HepG2 (cell line): ENCODE measurements around the gene SFR1. TPM values are rescaled to one million over a fixed set of nuclear protein-coding genes. Genes with fewer than 3 reads are reported as not detected.

ENCODE experiments used
- ATAC-seq: fragments of 200-7000 bp; cut with Tn5 transposase; 3 replicates; pipeline ENCODE4 v1.9.1; 2020; ENCODE audit warnings: mild to moderate bottlenecking, moderate library complexity
- BruUV-seq: library from RNA; stranded (reverse); fragments of 400-500 nt; replicated peaks from 2 replicates; lab custom pipeline; 2021; lab: Mats Ljungman, UMichigan
- CTCF ChIA-PET: fragments of 300-600 bp; formaldehyde crosslinking; extraction: SDS; loops from one replicate; lab custom pipeline; 2021; ENCODE audit warnings: low total read pairs, inconsistent platforms, low intra/inter-chr PET ratio; lab: Yijun Ruan, JAX
- POLR2A ChIA-PET: fragments of 350-600 bp; sonication (Branson Sonifier 250); formaldehyde crosslinking; loops from one replicate; lab custom pipeline; 2020; ENCODE audit warnings: antibody characterized with exemption, inconsistent platforms; lab: Yijun Ruan, JAX
- DNase-seq: peaks from one replicate; pipeline ENCODE4 v3.0.0-alpha.2; 2015; ENCODE audit warnings: low spot score
- FAIRE-seq: peaks from 3 replicates; lab custom pipeline; 2011; peaks lifted over from hg19 to GRCh38; lab: Jason Lieb, UNC
- H2AFZ ChIP-seq: one replicate; pipeline ENCODE4 v1.6.1; 2011; ENCODE audit warnings: low read length, inconsistent platforms
- H3K27ac ChIP-seq: fragments of 300-600 bp; 3 replicates; pipeline ENCODE4 v1.8.0; 2011; ENCODE audit warnings: mixed run types, mild to moderate bottlenecking, mixed read lengths, low read length, inconsistent platforms; ENCODE audit not compliant: insufficient read depth; ENCODE audit errors: extremely low read length
- H3K27me3 ChIP-seq, 2 experiments: fragments of 200-600 bp in 1 of 2; 2 replicates in 1 of 2; 3 replicates in 1 of 2; pipeline versions ENCODE4 v1.6.0 to v1.8.0; 2011; ENCODE audit warnings: low read length in 2 of 2, mild to moderate bottlenecking in 2 of 2, moderate library complexity in 2 of 2, inconsistent platforms in 1 of 2; ENCODE audit not compliant: insufficient read depth in 2 of 2, control insufficient read depth in 1 of 2
- H3K36me3 ChIP-seq, 2 experiments: fragments of 200-600 bp in 1 of 2; replicated peaks in 1 of 2; 2 replicates in 1 of 2; 3 replicates in 1 of 2; pipeline versions ENCODE4 v1.5.1 to v1.8.0; 2011; ENCODE audit warnings: low read length in 2 of 2, inconsistent platforms in 1 of 2; ENCODE audit not compliant: insufficient read depth in 2 of 2, control insufficient read depth in 1 of 2
- H3K4me1 ChIP-seq: 2 replicates; pipeline ENCODE4 v1.5.1; 2012; ENCODE audit warnings: low read length, inconsistent platforms; ENCODE audit not compliant: insufficient read depth
- H3K4me2 ChIP-seq: 2 replicates; pipeline ENCODE4 v1.6.0; 2011; ENCODE audit warnings: low read depth, low read length, inconsistent platforms
- H3K4me3 ChIP-seq, 3 experiments: fragments of 200-600 bp in 1 of 3; sonication (generic), shearing (Covaris generic) in 1 of 3; replicated peaks in 1 of 3; 2 replicates each; pipeline ENCODE4 v1.5.1; 2011 to 2016; ENCODE audit warnings: low read length in 3 of 3, inconsistent platforms in 2 of 3, low read depth in 2 of 3, mild to moderate bottlenecking in 2 of 3, control low read depth in 1 of 3, mixed read lengths in 1 of 3; ENCODE audit not compliant: insufficient read depth in 1 of 3
- H3K79me2 ChIP-seq: one replicate; pipeline ENCODE4 v1.6.1; 2011; ENCODE audit warnings: low read length, inconsistent platforms; ENCODE audit not compliant: insufficient read depth
- H3K9ac ChIP-seq: 2 replicates; pipeline ENCODE4 v1.6.0; 2011; ENCODE audit warnings: mild to moderate bottlenecking, low read depth, low read length, inconsistent platforms; ENCODE audit not compliant: insufficient read depth
- H3K9me3 ChIP-seq: 2 replicates; pipeline ENCODE4 v1.5.1; 2012; ENCODE audit warnings: mild to moderate bottlenecking, low read length
- H4K20me1 ChIP-seq: 2 replicates; pipeline ENCODE4 v1.6.0; 2011; ENCODE audit warnings: inconsistent platforms, mild to moderate bottlenecking, low read length, moderate library complexity; ENCODE audit not compliant: insufficient read depth
- DZIP1 ChIP-seq: sonication (generic); formaldehyde crosslinking; IDR thresholded peaks from 2 replicates; pipeline ENCODE4 v1.5.0; 2020; ENCODE audit warnings: mild to moderate bottlenecking, missing genetic modification reagents
- GPN1 ChIP-seq: sonication (generic); formaldehyde crosslinking; IDR thresholded peaks from 2 replicates; pipeline ENCODE4 v1.5.1; 2020; ENCODE audit warnings: missing genetic modification reagents, borderline replicate concordance
- NBN ChIP-seq: fragments of 450-650 bp; conservative IDR thresholded peaks from 2 replicates; pipeline ENCODE4 v1.6.1; 2017
- SIN3B ChIP-seq: fragments of 150-350 bp; IDR thresholded peaks from 2 replicates; pipeline ENCODE4 v1.6.1; 2014; ENCODE audit warnings: low read length
- TEAD2 ChIP-seq: sonication (generic); formaldehyde crosslinking; IDR thresholded peaks from 2 replicates; pipeline ENCODE4 v1.9.0; 2021; ENCODE audit warnings: missing genetic modification reagents
- ZBTB3 ChIP-seq: sonication (generic); formaldehyde crosslinking; IDR thresholded peaks from 2 replicates; pipeline ENCODE4 v1.4.0; 2020; ENCODE audit warnings: low read depth, mild to moderate bottlenecking, moderate library complexity, missing genetic modification reagents, borderline replicate concordance
- ZBTB42 ChIP-seq: sonication (generic); formaldehyde crosslinking; IDR thresholded peaks from 2 replicates; pipeline ENCODE4 v1.5.0; 2020; ENCODE audit warnings: mild to moderate bottlenecking, missing genetic modification reagents
- ZHX2 ChIP-seq, 2 experiments: sonication (generic) in 1 of 2; formaldehyde crosslinking in 1 of 2; IDR thresholded peaks; 2 replicates each; pipeline versions ENCODE4 v1.6.1 to v1.9.0; 2014 to 2022; ENCODE audit warnings: antibody characterized with exemption in 1 of 2, borderline replicate concordance in 1 of 2, inconsistent platforms in 1 of 2, low read depth in 1 of 2, missing genetic modification reagents in 1 of 2
- ZMYM4 ChIP-seq: sonication (generic); formaldehyde crosslinking; IDR thresholded peaks from 2 replicates; pipeline ENCODE4 v1.8.1; 2023; ENCODE audit warnings: mild to moderate bottlenecking, missing genetic modification reagents
- ZNF292 ChIP-seq: sonication (generic); formaldehyde crosslinking; IDR thresholded peaks from 2 replicates; pipeline ENCODE4 v1.8.1; 2022; ENCODE audit warnings: mild to moderate bottlenecking, low read depth, missing genetic modification reagents, borderline replicate concordance
- ZNF30 ChIP-seq: sonication (generic); formaldehyde crosslinking; IDR thresholded peaks from 2 replicates; pipeline ENCODE4 v1.5.0; 2020; ENCODE audit warnings: mild to moderate bottlenecking, missing genetic modification reagents
- ZNF44 ChIP-seq: sonication (generic); formaldehyde crosslinking; IDR thresholded peaks from 2 replicates; pipeline ENCODE4 v1.5.1; 2020; ENCODE audit warnings: mild to moderate bottlenecking, missing genetic modification reagents
- ZNF460 ChIP-seq: sonication (generic); formaldehyde crosslinking; IDR thresholded peaks from 2 replicates; pipeline ENCODE4 v1.5.1; 2020; ENCODE audit warnings: missing genetic modification reagents, mild to moderate bottlenecking, borderline replicate concordance
- ZNF562 ChIP-seq: sonication (generic); formaldehyde crosslinking; IDR thresholded peaks from 2 replicates; pipeline ENCODE4 v1.8.0; 2022; ENCODE audit warnings: missing genetic modification reagents, borderline replicate concordance
- ZNF746 ChIP-seq: sonication (generic); formaldehyde crosslinking; IDR thresholded peaks from 2 replicates; pipeline ENCODE4 v1.8.0; 2022; ENCODE audit warnings: mild to moderate bottlenecking, missing genetic modification reagents
- WGBS: methylation state at CpG from one replicate; pipeline ENCODE4 v1.1.6; 2017; ENCODE audit warnings: low lambda C conversion rate; 5-methylcytosine and 5-hydroxymethylcytosine counted together
- in situ Hi-C: cut with HindIII; loops from 2 replicates; pipeline ENCODE4 v1.10.0; 2017; ENCODE audit warnings: low pct_unique_long_range_greater_than_20kb; ENCODE audit not compliant: extremely low pct_ligation_motif_present
- intact Hi-C: fragments of 100-400 bp; cut with micrococcal nuclease; formaldehyde crosslinking; loops from one replicate; pipeline ENCODE4 v1.10.0; 2022; ENCODE audit not compliant: unreplicated experiment
- polyA plus RNA-seq, 8 experiments: library from polyadenylated mRNA; depleted of rRNA in 3 of 8; stranded (reverse) in 7 of 8; unstranded in 1 of 8; fragments of >200 nt; fragmentation: Illumina TruSeq in 4 of 8; extraction: Trizol in 4 of 8; gene quantifications; 2 replicates each; pipeline versions ENCODE4 v1.2.1 to v1.2.3, GENCODE V29; 2011 to 2016; ENCODE audit warnings: low read depth in 4 of 8, missing spikeins in 1 of 8, mixed read lengths in 1 of 8; ENCODE audit not compliant: insufficient read depth in 1 of 8
- total RNA-seq, 5 experiments: library from RNA; depleted of rRNA; stranded (reverse); fragments of >200 nt; fragmentation: Illumina TruSeq; extraction: Trizol; gene quantifications; 2 replicates each; pipeline ENCODE4 v1.2.3, GENCODE V29; 2016; ENCODE audit warnings: low read depth in 1 of 5
- TF ChIP-seq, protein P1 (sequence below): sonication (generic); formaldehyde crosslinking; IDR thresholded peaks from 2 replicates; pipeline ENCODE4 v1.8.0; 2022; ENCODE audit warnings: mild to moderate bottlenecking, missing genetic modification reagents, borderline replicate concordance

Gene SFR1
- total and polyA plus RNA-seq, 2 of the 13 experiments (the other 11 are each of a cell fraction or from before 2014, with no cell fraction given): 2.2 to 6.1 TPM

- no peak overlapping the region for H3K4me2 ChIP-seq
- POLR2A ChIA-PET: no interaction called here
- no peaks in the 10 kb centered on the region for H3K79me2 ChIP-seq
- no peaks in the 10 kb centered on the region for H3K9me3 ChIP-seq
- in situ Hi-C loops (no loop called here), intact Hi-C loops (no loop called here)
- WGBS: 19% methylated on average over 5 of the region's 5 CpGs
- H3K4me3 ChIP-seq: no peak overlapping the region
- no TSS peak for BruUV-seq
- no peak overlapping the region for H3K27ac ChIP-seq
- no peak for TF ChIP-seq TEAD2 (CRISPR knock-in tag)
- no peak for TF ChIP-seq ZNF44 (CRISPR knock-in tag)
- TF ChIP-seq, protein P1, sequence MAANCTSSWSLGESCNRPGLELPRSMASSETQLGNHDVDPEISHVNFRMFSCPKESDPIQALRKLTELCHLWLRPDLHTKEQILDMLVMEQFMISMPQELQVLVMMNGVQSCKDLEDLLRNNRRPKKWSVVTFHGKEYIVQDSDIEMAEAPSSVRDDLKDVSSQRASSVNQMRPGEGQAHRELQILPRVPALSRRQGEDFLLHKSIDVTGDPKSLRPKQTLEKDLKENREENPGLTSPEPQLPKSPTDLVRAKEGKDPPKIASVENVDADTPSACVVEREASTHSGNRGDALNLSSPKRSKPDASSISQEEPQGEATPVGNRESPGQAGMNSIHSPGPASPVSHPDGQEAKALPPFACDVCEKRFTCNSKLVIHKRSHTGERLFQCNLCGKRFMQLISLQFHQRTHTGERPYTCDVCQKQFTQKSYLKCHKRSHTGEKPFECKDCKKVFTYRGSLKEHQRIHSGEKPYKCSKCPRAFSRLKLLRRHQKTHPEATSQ (CRISPR knock-in tag): no peak
- no peak for TF ChIP-seq ZNF460 (CRISPR knock-in tag)
- no peak for TF ChIP-seq NBN
- no peak for TF ChIP-seq ZNF292 (CRISPR knock-in tag)
- no peak for TF ChIP-seq ZNF30 (CRISPR knock-in tag)
- TF ChIP-seq GPN1: no peak
- TF ChIP-seq ZNF562 (CRISPR knock-in tag): no peak
- no peak for TF ChIP-seq ZMYM4
- no peak for TF ChIP-seq DZIP1 (CRISPR knock-in tag)
- TF ChIP-seq SIN3B: no peak
- TF ChIP-seq ZBTB3: no peak
- no peak for TF ChIP-seq ZBTB42 (CRISPR knock-in tag)
- TF ChIP-seq ZHX2 (IDR thresholded peaks at IDR 0.05; ENCODE audit: low read depth): no peak
- TF ChIP-seq ZHX2 (CRISPR knock-in tag; IDR thresholded peaks at IDR 0.05; ENCODE audit: borderline replicate concordance): no peak
- no peak for TF ChIP-seq ZNF746
- H3K9ac ChIP-seq: no peak overlapping the region
- H2AFZ ChIP-seq: no peak overlapping the region
- no peak for FAIRE-seq
- CTCF ChIA-PET: no interaction called here
- H3K36me3 ChIP-seq: no peaks in the 10 kb centered on the region
- ATAC-seq: no peak
- H3K27me3 ChIP-seq: peaks cover 0 to 8% of the 10 kb centered on the region in 2 experiments; a peak in 2 of 5 replicates
- H3K4me1 ChIP-seq: no peaks in the 10 kb centered on the region
- H4K20me1 ChIP-seq: no peaks in the 10 kb centered on the region
- DNase-seq: no peak
Measured at GRCh38 chr10:104088239-104088638, 33.7 kb upstream of the SFR1 start.
